ENCODE measurements around the gene LHFPL2. TPM values are rescaled to one million over a fixed set of nuclear protein-coding genes. Genes with fewer than 3 reads are reported as not detected.

The LHFPL2 gene
- total and polyA plus RNA-seq, 2 of the 4 experiments (the other 2 are of a cell fraction) = 6.5 to 11.3 TPM

DNA sequence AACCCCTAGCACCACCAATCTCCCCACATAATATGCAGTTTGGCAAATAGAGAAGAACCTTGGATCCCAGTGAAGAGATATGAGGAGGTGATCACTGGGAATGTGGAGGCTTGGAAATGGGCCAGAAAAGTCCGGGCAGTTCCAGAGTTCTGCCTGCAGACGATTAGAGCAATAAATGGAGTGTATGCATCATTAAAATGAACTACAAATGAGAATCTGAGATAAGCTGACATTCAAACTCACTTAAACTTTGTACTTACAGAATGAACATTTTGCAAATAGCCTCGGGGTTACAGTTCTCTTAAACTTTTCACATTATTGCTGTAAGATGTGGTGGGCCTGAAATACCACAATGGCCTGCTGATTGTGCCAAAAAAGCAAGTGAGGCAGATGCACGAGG is 23.0 kb upstream of the LHFPL2 start:
- H3K4me3 ChIP-seq (ENCODE audit: insufficient read depth, low read depth, low read length) = no peak overlapping the region
- no peaks in the 10 kb centered on the region for H3K36me3 ChIP-seq (ENCODE audit: control insufficient read depth, insufficient read depth, low read length)
- H4K5ac ChIP-seq (ENCODE audit: low read depth, low read length) = no peak overlapping the region
- H2BK120ac ChIP-seq (ENCODE audit: low read depth, low read length) = no peak overlapping the region
- ATAC-seq (ENCODE audit: low read depth) (no peak), DNase-seq (no peak)
- no peak overlapping the region for H2AK9ac ChIP-seq (replicated peaks; ENCODE audit: low read depth, low read length, poor library complexity)
- H2BK5ac ChIP-seq (ENCODE audit: low read depth, low read length, poor library complexity, severe bottlenecking) = no peak overlapping the region
- no peaks in the 10 kb centered on the region for H4K20me1 ChIP-seq (ENCODE audit: insufficient read depth, low read length)
- no peak overlapping the region for H3K18ac ChIP-seq (ENCODE audit: low read depth, low read length)
- no peak overlapping the region for H4K8ac ChIP-seq (ENCODE audit: low read depth in 2 of 2, low read length in 2 of 2)
- H3K23ac ChIP-seq (ENCODE audit: low read depth, low read length) = no peak overlapping the region
- TF ChIP-seq RCOR1 (IDR thresholded peaks at IDR 0.05; ENCODE audit: insufficient replicate concordance, low read length) (no peak), RFX5 (IDR thresholded peaks at IDR 0.05; ENCODE audit: low read depth, low read length) (no peak), CEBPB (IDR thresholded peaks at IDR 0.05; ENCODE audit: low read depth, low read length) (no peak), POLR2A (IDR thresholded peaks at IDR 0.05; ENCODE audit: low read depth, low read length) (no peak), MAZ (IDR thresholded peaks at IDR 0.05; ENCODE audit: borderline replicate concordance, low read depth, low read length) (no peak), RAD21 (IDR thresholded peaks at IDR 0.05; ENCODE audit: low read length) (no peak), ELK1 (IDR thresholded peaks at IDR 0.05; ENCODE audit: borderline replicate concordance, low read depth, low read length) (no peak)
- H2AFZ ChIP-seq (replicated peaks; ENCODE audit: low read length, poor library complexity) = no peak overlapping the region
- peaks cover under 1% of the 10 kb centered on the region; the same call in 1 of the 2 replicates for H3K4me1 ChIP-seq (ENCODE audit: control insufficient read depth, insufficient read depth, low read length)
- no peaks in the 10 kb centered on the region for H3K79me1 ChIP-seq (ENCODE audit: low read depth in 1 of 2, low read length in 2 of 2)
- no peak overlapping the region for H3K14ac ChIP-seq (replicated peaks; ENCODE audit: low read depth, low read length)
- intact Hi-C loops (cut with micrococcal nuclease) = no loop called here
- H3K27me3 ChIP-seq (ENCODE audit: control insufficient read depth, insufficient read depth, low read length) = no peaks in the 10 kb centered on the region
- no TSS peak for BruUV-seq (replicated peaks)
- H3K4ac ChIP-seq (ENCODE audit: low read depth, low read length) = no peak overlapping the region
- no peak overlapping the region for H2BK15ac ChIP-seq (ENCODE audit: low read depth, low read length)
- no peak overlapping the region for H3K9ac ChIP-seq (ENCODE audit: low read depth, low read length)
- no peak overlapping the region for H3K56ac ChIP-seq (ENCODE audit: extremely low read depth, insufficient read depth, low read length)
- no peak overlapping the region for H3K4me2 ChIP-seq (ENCODE audit: low read depth, low read length)
- H2BK20ac ChIP-seq (ENCODE audit: low read depth, low read length) = no peak overlapping the region
- peaks cover 2% of the 10 kb centered on the region for H3K9me1 ChIP-seq (ENCODE audit: insufficient read depth, low read length)
- H4K91ac ChIP-seq (ENCODE audit: insufficient read depth, low read depth, low read length) = no peak overlapping the region
- WGBS, 2 experiments (ENCODE audit: extremely low coverage in 2 of 2, insufficient read length in 1 of 2) = no CpG with 5 or more reads among the region's 4 CpGs
- no peaks in the 10 kb centered on the region for H3K9me3 ChIP-seq (ENCODE audit: control insufficient read depth, insufficient read depth, low read length)
- H3K27ac ChIP-seq (ENCODE audit: insufficient read depth, low read length) = no peak overlapping the region
- POLR2A ChIA-PET (ENCODE audit: unreplicated experiment) = no interaction called here
- dilution Hi-C loops (cut with HindIII; ENCODE audit: low sequenced_read_pairs, unreplicated experiment) = no loop called here
- CTCF ChIA-PET = no interaction called here
- in situ Hi-C loops (cut with MboI; ENCODE audit: low sequenced_read_pairs) = no loop called here
- H2AK5ac ChIP-seq (ENCODE audit: low read depth, low read length) = no peak overlapping the region

Data from IMR-90 (cell line).